Endothelial cell of umbilical vein (primary cell): ENCODE data around the gene SSH3. TPM values are rescaled to one million over a fixed set of nuclear protein-coding genes. Genes with fewer than 3 reads are reported as not detected.

Source experiments
- BruUV-seq: library from RNA; stranded (reverse); fragments of 400-500 nt; replicated peaks from 2 replicates; lab custom pipeline; 2021; lab: Mats Ljungman, UMichigan
- CTCF ChIA-PET: fragments of 300-600, 350-600 bp; sonication (Branson Sonifier 250); formaldehyde crosslinking; loops from one replicate; lab custom pipeline; 2021; ENCODE audit warnings: antibody characterized with exemption, inconsistent platforms; lab: Charles Lee
- POLR2A ChIA-PET: fragments of 300-600, 350-600 bp; sonication (Branson Sonifier 250); formaldehyde crosslinking; loops from one replicate; lab custom pipeline; 2021; ENCODE audit warnings: antibody characterized with exemption, inconsistent platforms; lab: Charles Lee
- DNase-seq: peaks from one replicate; pipeline ENCODE4 v3.0.0-alpha.2; 2011; ENCODE audit warnings: low read depth, low spot score
- FAIRE-seq: peaks from 2 replicates; lab custom pipeline; 2011; peaks lifted over from hg19 to GRCh38; lab: Jason Lieb, UNC
- H2AFZ ChIP-seq: 2 replicates; pipeline ENCODE4 v1.6.0; 2012; ENCODE audit warnings: low read depth, low read length, control low read depth, inconsistent platforms
- H3K27ac ChIP-seq: 2 replicates; pipeline ENCODE4 v1.5.1; 2011; ENCODE audit warnings: low read depth, mild to moderate bottlenecking, control low read depth, low read length, moderate library complexity; ENCODE audit not compliant: insufficient read depth
- H3K27me3 ChIP-seq, 2 experiments: 2 replicates each; pipeline versions ENCODE4 v1.6.0 to v1.6.1; 2011; ENCODE audit warnings: low read length in 2 of 2, mixed read lengths in 1 of 2; ENCODE audit not compliant: control insufficient read depth in 2 of 2, insufficient read depth in 2 of 2
- H3K36me3 ChIP-seq, 2 experiments: 2 replicates in 1 of 2; 3 replicates in 1 of 2; pipeline ENCODE4 v1.5.1; 2011; ENCODE audit warnings: low read length in 2 of 2, mild to moderate bottlenecking in 1 of 2, moderate library complexity in 1 of 2; ENCODE audit not compliant: control insufficient read depth in 2 of 2, insufficient read depth in 2 of 2; ENCODE audit errors: extremely low read depth in 1 of 2
- H3K4me1 ChIP-seq: 3 replicates; pipeline ENCODE4 v1.5.1; 2011; ENCODE audit warnings: mild to moderate bottlenecking, low read length; ENCODE audit not compliant: control insufficient read depth, insufficient read depth; ENCODE audit errors: extremely low read depth
- H3K4me2 ChIP-seq: 2 replicates; pipeline ENCODE4 v1.6.1; 2011; ENCODE audit warnings: low read length, control low read depth, mixed read lengths; ENCODE audit not compliant: insufficient read depth
- H3K4me3 ChIP-seq, 3 experiments: fragments of 200-600 bp in 1 of 3; sonication (generic), shearing (Covaris generic) in 1 of 3; replicated peaks in 1 of 3; 2 replicates each; pipeline ENCODE4 v1.5.1; 2011 to 2016; ENCODE audit warnings: control low read depth in 3 of 3, low read length in 3 of 3, mild to moderate bottlenecking in 2 of 3, inconsistent platforms in 1 of 3, low read depth in 1 of 3, moderate library complexity in 1 of 3; ENCODE audit not compliant: insufficient read depth in 1 of 3
- H3K79me2 ChIP-seq: 2 replicates; pipeline ENCODE4 v1.6.0; 2012; ENCODE audit warnings: low read length, inconsistent platforms; ENCODE audit not compliant: control insufficient read depth, insufficient read depth
- H3K9ac ChIP-seq: replicated peaks from 2 replicates; pipeline ENCODE3; 2011; ENCODE audit warnings: low read length, control low read depth; ENCODE audit not compliant: insufficient read depth; ENCODE audit errors: extremely low read depth
- H3K9me1 ChIP-seq: replicated peaks from 3 replicates; pipeline ENCODE4 v1.6.0; 2011; ENCODE audit warnings: mild to moderate bottlenecking, low read length; ENCODE audit not compliant: control insufficient read depth, insufficient read depth; ENCODE audit errors: extremely low read depth
- H3K9me3 ChIP-seq: replicated peaks from 2 replicates; pipeline ENCODE4 v1.5.1; 2012; ENCODE audit warnings: low read length, inconsistent platforms; ENCODE audit not compliant: control insufficient read depth, insufficient read depth
- H4K20me1 ChIP-seq: replicated peaks from 2 replicates; pipeline ENCODE3; 2011; ENCODE audit warnings: mild to moderate bottlenecking, low read length; ENCODE audit not compliant: control insufficient read depth, insufficient read depth; ENCODE audit errors: extremely low read depth
- CTCF ChIP-seq, 2 donors: IDR thresholded peaks; 1 replicate in 1 of 2; 2 replicates in 1 of 2; pipeline ENCODE4 v1.5.1; 2011; ENCODE audit warnings: low read length in 2 of 2, mild to moderate bottlenecking in 2 of 2, moderate library complexity in 2 of 2, control low read depth in 1 of 2, inconsistent platforms in 1 of 2, low read depth in 1 of 2; ENCODE audit not compliant: insufficient read depth in 1 of 2; ENCODE audit errors: extremely low read depth in 1 of 2
- EZH2 ChIP-seq: IDR thresholded peaks from 2 replicates; pipeline ENCODE4 v1.6.1; 2012; ENCODE audit warnings: borderline replicate concordance, low read depth, mild to moderate bottlenecking, moderate library complexity, low read length, inconsistent platforms; ENCODE audit not compliant: severe bottlenecking
- FOS ChIP-seq: IDR thresholded peaks from 2 replicates; pipeline ENCODE4 v1.6.1; 2011; ENCODE audit warnings: mild to moderate bottlenecking, low read length, moderate library complexity, borderline replicate concordance; ENCODE audit not compliant: insufficient read depth
- GATA2 ChIP-seq: IDR thresholded peaks from 2 replicates; pipeline ENCODE4 v1.7.0; 2011; ENCODE audit warnings: low read depth, mild to moderate bottlenecking, moderate library complexity, mixed read lengths, low read length; ENCODE audit not compliant: insufficient read length, insufficient read depth
- JUN ChIP-seq: IDR thresholded peaks from 2 replicates; pipeline ENCODE4 v1.6.1; 2011; ENCODE audit warnings: borderline replicate concordance, low read depth; ENCODE audit not compliant: insufficient read length, insufficient read depth
- MAX ChIP-seq: IDR thresholded peaks from 2 replicates; pipeline ENCODE4 v1.6.1; 2011; ENCODE audit not compliant: insufficient read depth, insufficient read length
- MYC ChIP-seq: IDR thresholded peaks from one replicate; pipeline ENCODE4 v1.6.1; 2011; ENCODE audit warnings: mild to moderate bottlenecking, low read depth, low read length
- POLR2A ChIP-seq: IDR thresholded peaks from 2 replicates; pipeline ENCODE4 v1.6.1; 2012; ENCODE audit warnings: low read depth, mild to moderate bottlenecking, control low read depth, low read length
- POLR2AphosphoS5 ChIP-seq: IDR thresholded peaks from 2 replicates; pipeline ENCODE4 v1.6.1; 2012; ENCODE audit warnings: low read depth, mild to moderate bottlenecking, control low read depth, low read length, moderate library complexity; ENCODE audit not compliant: insufficient read depth
- dilution Hi-C: fragments of 300-500 bp; cut with MboI; formaldehyde crosslinking; loops from one replicate; pipeline ENCODE4 v1.15.0; 2019; ENCODE audit warnings: low sequenced_read_pairs; ENCODE audit not compliant: extremely low pct_ligation_motif_present
- intact Hi-C: fragments of 100-400 bp; cut with micrococcal nuclease; formaldehyde crosslinking; loops from one replicate; pipeline ENCODE4 v1.10.0; 2022
- polyA plus RNA-seq, 4 experiments: library from polyadenylated mRNA; depleted of rRNA in 3 of 4; stranded (reverse) in 3 of 4; unstranded in 1 of 4; fragments of >200 nt; gene quantifications; 2 replicates each; pipeline versions ENCODE4 v1.2.1 to v1.2.3, GENCODE V29; 2011 to 2012; ENCODE audit warnings: missing spikeins in 1 of 4
- total RNA-seq: library from RNA; stranded (reverse); gene quantifications from 2 replicates; pipeline ENCODE4 v1.2.3, GENCODE V29; 2021

SSH3 gene
- total and polyA plus RNA-seq, 2 donors (not counting 3 experiments of a cell fraction or from before 2014, with no cell fraction given): 14.3 to 16.5 TPM

GRCh38 chr11:67315325-67315909 is 12.1 kb downstream of the SSH3 start:
- POLR2A ChIA-PET: interaction anchor here (1.5 kb wide), 1 partner anchor 13 kb away, joined by 6 read pairs; the partner anchor contains the start of gene SSH3
- no peaks in the 10 kb centered on the region for H3K79me2 ChIP-seq
- H3K4me3 ChIP-seq: no peak overlapping the region
- TF ChIP-seq POLR2A (no peak), EZH2 (no peak), FOS (no peak), CTCF (IDR thresholded peaks at IDR 0.05; ENCODE audit: extremely low read depth in 1 of 2, insufficient read depth in 1 of 2, low read depth in 1 of 2, low read length in 2 of 2) (no peak), GATA2 (no peak), JUN (no peak), MAX (no peak), MYC (no peak), POLR2AphosphoS5 (no peak)
- H3K27ac ChIP-seq: no peak overlapping the region
- dilution Hi-C loops: no loop called here
- no peaks in the 10 kb centered on the region for H3K27me3 ChIP-seq
- H3K36me3 ChIP-seq: peaks cover 0 to 2% of the 10 kb centered on the region in 2 experiments
- H3K9me3 ChIP-seq: no peaks in the 10 kb centered on the region
- peaks cover 6% of the 10 kb centered on the region for H3K4me1 ChIP-seq
- H4K20me1 ChIP-seq: no peaks in the 10 kb centered on the region
- no peak overlapping the region for H2AFZ ChIP-seq
- DNase-seq: no peak
- no peak overlapping the region for H3K9ac ChIP-seq
- no TSS peak for BruUV-seq
- FAIRE-seq: no peak
- no peak overlapping the region for H3K4me2 ChIP-seq
- intact Hi-C loops: no loop called here
- H3K9me1 ChIP-seq: no peaks in the 10 kb centered on the region
- CTCF ChIA-PET: interaction anchor here (0.6 to 9.2 kb wide), 8 partner anchors 24 to 293 kb away, joined by 3 to 83 read pairs (median 4); partner anchors contain the start of gene ANKRD13D
